ENCODE results near the gene TEX10.

DNA sequence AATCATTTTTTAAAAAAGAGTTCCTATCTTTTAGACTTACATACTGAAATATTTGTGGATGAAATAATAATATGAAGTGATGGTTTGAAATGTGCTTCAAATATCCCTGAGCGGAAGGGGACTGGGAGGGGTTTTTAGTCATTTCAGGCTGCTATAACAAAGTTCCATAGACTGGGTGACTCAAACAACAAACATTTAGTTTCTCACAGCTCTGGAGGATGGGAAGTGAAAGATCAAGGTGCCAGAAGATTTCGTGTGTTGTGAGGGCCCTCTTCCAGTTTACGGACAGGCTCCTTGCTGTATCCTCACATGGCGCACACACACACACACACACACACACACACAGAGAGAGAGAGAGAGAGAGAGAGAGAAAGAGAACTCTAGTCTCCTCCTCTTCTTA, 27.1 kb upstream of the TEX10 start:
- TF ChIP-seq CTCF (IDR thresholded peaks at IDR 0.05) (no peak), POLR2A (IDR thresholded peaks at IDR 0.05) (no peak)
